ENCODE measurements around the gene BRI3.
"Not testable (repeated sequence)": the region's sequence is repeated elsewhere in the genome, so short reads cannot be mapped to it uniquely, and the experiment has no call there.

BRI3 gene

DNA sequence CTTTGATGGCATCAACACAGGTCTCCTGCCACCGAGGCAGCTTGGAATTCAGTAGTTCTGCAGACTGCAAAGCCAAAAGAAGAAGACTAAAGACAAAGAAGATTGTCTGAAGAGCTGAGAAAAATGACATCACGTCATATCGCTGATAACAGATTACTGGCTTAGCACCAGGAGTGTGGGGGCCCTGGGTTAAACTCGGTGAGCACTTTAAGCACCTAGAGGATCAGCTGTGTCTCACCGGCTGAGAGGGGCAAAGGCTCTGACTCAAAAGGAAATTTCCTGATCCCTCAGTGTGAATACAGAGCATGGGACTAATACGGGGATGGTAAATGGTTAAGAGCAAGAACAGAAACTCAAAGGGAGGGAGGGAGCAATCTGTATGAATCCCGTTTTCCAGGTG, 30.7 kb downstream of the BRI3 start:
- DNase-seq (ENCODE audit: low spot score) = no peak

DNA sequence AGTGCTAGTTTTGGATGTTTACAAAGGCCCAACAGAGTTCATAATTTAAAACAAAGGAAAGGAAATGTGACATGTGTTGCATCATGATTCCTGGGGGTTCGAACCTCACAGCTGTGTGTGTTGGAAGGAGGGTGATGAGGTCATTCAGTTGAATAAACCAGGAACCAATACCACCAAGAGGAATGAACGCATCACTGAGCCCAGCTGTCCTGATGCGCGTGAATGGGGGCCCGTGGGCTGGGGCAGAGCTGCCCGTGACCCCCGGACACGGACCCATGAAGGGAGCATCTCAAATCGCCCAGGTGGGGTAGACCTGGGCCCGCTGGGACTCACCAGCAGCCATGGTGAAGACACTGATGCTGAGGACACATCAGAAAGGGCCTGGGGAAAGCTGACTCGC, 33.0 kb downstream of the BRI3 start:
- DNase-seq (ENCODE audit: low spot score) = no peak

DNA sequence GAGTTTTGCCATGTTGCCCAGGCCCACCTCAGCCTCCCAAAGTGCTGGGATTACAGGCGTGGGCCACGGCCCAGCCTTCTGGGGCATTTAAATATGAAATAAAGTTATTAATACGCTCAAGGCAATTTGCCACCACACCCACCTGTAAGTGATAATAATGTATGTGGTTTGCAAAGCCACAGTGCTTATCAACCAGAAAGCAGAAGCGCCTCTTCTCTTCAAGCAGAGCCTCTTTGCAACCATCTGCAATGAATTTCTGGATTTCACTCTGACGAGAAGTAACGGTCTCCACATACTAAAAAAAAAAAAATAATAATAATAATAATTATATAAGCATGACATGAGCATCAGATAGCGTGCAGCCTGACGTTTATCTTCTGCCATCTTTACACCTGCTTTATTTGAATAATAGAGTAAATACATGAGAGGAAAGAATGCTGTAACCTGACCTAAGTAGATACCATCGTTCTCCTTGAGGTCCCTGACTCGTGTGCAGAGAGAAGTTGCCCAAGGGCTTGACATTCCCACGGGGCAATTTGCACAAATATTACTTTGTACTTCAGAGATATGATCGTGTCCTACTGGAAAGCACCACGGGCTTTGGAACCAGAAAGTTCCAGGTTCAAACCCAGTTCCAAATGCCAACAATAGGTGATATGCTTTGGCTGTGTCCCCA, 34.0 kb downstream of the BRI3 start:
- DNase-seq (ENCODE audit: low spot score) = no peak

DNA sequence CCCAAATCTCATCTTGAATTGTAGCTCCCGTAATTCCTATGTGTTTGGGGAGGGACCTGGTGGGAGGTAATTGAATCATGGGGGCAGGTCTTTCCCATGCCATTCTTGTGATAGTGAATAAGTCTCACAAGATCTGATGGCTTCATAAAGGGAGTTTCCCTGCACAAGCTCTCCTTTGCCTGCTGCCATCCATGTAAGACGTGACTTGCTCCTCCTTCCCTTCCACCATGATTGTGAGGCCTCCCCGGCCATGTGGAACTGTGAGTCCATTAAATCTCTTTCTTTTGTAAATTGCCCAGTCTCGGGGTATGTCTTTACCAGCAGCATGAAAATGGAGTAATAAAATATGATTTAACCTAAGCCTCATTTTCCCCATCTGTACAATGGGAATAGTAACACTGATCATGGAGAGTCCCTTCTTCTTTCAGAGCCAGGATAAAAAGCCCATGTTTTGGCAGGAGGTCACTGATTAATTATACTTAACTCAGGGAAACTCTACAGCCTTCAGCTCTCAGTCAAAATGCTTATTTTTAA, 34.6 kb downstream of the BRI3 start:
- not testable (repeated sequence) for DNase-seq (ENCODE audit: low spot score)

DNA sequence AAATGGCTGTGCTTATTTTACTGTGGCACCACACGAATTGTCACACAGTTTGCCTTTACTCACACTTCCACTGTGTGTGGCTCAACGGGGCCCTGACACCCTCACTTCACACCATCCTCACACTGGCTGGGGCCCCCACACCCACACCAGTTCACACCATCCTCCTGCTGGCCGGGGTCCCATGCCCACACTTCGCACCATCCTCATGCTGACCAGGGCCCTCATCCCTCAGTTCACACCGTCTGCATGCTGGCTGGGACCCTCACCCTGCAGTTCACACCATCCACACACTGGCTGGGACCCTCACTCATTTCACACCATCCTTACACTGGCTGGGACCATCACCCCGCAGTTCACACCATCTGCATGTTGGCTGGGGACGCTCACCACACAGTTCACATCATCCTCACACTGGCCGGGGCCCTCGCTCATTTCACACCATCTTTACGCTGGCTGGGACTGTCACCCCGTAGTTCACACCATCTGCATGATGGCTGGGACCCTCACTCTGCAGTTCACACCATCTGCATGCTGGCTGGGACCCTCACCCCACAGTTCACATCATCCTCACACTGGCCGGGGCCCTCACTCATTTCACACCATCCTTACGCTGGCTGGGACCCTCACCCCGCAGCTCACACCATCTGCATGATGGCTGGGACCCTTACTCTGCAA, 36.0 kb downstream of the BRI3 start:
- no peak for DNase-seq (ENCODE audit: low spot score)

DNA sequence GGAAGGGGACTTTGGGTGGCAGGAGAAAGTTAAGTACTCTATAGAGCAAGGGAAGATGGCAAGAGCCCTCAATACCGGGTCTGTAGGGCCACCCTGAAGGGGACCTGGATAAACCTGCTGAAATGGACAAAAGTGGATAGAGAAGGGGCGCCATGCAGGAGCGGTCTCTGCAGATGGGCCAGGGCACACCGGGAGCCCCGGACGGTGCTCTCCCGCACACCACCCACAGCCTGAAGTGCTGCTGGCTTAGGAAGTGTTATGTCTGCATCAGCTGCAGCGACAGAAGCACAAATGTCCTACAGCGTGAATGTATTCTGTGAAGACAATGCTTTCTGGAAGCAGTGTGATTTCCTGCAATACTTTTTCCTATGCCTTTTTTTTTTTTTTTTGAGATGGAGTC, 37.7 kb downstream of the BRI3 start:
- no peak for DNase-seq (ENCODE audit: low spot score)

DNA sequence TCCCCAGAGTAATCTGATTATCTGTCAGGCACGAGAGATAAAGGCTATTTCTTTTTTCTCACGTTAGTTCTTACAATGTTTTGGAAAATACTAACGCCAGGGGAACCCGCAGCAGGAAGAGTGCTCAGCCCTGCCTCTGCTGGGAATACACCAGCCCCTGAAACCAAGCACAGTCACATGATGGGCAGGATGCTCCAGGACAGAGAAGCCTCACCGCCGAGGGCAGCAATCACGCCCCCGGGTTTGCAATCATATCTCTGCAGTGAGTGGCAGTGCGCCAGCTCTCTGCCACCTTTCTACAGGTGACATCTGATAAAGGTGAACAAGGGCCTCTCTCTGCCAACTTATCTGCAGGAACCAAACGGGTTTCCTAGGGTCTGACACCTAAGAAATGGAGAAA, 39.8 kb downstream of the BRI3 start:
- DNase-seq (ENCODE audit: low spot score) = no peak

DNA sequence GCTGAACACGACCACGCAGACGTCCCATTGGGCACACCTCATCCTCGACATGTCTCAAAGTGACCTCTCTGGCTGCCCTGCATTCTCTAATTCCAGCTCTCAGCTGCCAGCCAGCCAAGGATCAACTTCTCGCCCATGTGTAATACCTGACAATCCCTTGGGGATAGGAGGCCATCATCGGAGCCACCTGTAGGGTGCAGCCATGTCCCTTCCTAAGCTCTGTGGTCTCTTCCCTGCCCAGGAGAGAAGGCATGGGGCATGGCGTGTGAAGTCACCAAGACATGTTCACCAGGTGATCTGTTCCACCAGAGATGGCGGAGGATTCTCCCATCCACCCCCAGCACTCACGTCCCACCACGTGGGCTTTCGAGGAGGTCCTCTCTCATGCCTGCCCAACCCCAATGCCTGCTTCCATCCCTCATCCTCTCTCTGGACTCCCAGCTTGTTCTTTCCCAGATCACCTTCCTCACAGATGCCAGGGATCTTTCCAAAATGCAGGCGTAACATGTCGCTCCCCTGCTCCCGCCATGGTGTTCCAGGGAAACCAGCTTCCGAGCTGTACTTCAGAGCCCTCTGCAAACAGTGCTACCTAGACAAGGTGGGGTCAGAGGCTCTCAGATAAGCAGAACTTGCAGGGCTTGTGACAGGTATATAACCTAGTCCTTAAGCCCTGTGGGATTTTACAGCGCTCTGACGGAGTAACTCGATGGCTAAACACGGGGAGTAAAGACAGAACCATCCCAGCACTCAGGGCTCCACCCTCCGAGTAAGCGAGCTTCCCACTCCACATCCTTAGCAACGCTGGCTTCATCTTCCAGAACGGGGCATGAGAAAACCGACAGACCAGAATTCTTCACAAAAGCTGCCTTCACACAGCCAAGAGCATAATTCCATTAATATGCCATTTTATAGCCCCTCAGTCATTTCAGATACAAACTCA, 41.1 kb downstream of the BRI3 start:
- DNase-seq (ENCODE audit: low spot score) = no peak

DNA sequence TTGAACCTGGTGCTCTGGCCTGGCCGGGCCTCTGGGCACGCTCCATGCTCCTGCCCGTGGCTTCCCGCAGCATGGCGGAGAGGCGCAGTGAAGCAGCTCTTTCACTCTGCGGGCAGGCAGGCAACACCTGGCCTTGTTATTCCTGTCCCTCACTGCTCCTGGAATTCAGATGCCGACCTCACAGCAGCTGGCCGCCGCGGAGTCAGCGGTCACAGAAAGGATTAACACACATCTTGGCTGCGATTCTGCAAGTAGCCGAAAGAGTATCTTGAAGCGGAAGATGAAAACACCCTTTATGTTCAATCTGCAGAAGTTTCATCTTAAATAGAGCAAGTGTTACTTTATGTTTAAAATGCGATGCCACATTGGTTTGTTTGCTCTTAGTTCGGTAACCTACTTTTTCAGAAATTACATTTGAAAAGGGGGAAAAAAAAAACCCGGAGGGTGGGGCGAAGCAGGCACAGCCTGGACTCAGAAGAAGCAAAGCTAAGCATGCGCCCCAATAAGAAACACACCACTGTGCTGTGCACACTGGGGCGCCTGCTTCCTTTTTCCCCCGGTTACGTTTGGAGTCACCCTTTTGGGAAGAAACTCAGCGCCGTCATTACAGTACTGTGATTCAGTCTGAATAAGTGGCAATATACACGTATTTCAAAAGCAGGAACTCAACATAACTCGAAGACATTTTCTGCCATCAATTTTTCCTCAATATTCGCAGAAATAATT, 42.3 kb downstream of the BRI3 start:
- DNase-seq (ENCODE audit: low spot score) = no peak

DNA sequence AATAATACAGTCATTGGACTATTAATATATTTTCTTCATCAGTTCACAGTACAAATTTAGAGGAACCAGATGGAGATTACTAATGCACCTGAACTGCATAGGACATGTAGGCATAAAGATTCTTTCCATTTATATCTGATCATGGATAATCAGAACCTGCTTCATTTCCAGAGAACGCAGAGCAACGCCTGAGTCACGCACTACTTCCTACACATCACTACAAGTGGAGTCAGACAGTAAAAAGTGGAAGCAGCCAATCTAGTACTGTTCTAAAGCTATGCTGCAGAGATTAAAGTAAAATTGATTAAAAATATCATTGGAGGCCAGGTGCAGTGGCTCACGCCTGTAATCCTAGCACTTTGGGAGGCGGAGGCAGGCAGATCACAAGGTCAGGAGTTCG, 43.3 kb downstream of the BRI3 start:
- no peak for DNase-seq (ENCODE audit: low spot score)

DNA sequence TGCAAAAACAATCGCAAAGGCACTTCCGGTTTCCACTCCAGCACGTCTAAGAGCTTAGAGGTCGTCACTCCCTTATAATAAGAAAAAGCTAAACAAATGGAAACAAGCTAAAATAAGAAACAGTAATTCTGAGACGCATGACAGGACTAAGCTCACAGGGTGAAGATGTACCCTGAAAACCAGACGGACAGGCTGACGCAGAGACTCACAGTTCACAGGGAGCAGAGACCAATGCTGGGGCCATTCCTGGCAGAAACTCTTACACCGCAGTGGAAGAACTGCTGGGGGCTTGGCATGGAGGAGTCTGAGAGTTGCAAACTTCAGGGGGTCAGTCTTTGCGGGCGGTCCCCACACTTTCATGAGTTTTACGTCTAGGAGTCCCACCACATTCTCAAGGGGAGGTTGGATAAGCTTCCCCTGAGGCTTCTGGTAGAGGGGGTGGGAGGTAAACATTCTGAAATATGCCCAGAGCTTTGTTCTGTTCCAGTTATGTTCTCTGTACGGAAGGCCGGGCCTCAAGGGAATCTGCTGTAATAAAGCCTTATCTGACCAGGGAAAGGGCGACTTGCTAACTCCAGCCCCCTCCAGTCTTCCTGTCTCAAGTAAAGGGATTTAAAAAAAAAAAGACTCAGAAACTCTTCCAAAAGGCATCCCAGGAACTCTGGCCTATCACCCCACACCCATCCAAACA, 47.8 kb downstream of the BRI3 start:
- DNase-seq (ENCODE audit: low spot score) = no peak

DNA sequence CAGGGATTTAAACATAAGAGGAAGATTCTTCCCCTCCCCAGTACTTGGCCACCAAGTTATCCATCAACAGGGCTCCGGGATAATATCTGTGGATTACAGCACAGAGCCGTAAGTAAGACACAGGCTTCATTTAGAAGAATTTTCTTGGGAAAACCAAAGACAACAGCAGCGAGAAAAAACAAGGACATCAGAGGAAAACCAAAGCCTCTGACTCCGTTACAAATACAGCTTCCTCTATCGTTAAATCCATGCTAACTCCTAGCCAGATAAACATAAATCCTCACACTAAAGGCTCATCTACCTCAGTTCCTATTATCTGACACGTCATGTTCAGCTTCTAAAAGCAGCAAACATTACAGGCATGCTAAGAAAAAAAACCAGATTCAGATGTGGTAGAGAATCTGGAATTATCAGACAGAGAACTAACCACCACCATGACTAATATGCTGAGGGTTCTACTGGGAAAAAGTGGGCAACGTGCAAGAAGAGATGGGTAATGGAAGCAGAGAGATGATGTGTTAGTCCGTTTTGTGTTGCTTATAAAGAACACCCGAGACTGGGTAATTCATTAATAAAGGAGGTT, 48.4 kb downstream of the BRI3 start:
- no peak for DNase-seq (ENCODE audit: low spot score)

DNA sequence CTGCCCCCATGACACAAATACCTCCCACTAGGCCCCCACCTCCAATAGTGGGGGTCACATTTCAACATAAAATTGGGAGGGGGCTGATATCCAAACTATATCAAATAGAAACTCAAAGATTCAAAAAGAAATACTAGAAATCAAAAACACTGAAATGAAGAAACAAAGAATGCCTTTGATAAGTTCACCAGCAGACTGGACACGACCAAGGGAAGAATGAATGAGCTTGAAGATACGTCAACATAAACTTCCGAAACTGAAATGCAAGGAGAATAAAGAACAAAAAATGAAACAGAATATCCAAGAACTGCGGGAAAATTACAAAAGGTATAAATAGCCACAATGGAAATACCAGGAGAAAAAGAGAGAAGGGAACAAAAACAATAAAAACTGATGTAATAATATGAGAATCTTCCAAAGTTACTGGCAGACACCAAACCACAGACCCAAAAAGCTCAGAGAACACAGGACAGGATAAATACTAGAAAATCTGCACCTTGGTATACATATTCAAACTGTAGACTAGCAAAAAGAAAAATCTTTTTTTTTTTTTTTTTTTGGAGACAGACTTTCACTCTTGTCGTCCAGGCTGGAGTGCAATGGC, 49.5 kb downstream of the BRI3 start:
- no peak for DNase-seq (ENCODE audit: low spot score)

DNA sequence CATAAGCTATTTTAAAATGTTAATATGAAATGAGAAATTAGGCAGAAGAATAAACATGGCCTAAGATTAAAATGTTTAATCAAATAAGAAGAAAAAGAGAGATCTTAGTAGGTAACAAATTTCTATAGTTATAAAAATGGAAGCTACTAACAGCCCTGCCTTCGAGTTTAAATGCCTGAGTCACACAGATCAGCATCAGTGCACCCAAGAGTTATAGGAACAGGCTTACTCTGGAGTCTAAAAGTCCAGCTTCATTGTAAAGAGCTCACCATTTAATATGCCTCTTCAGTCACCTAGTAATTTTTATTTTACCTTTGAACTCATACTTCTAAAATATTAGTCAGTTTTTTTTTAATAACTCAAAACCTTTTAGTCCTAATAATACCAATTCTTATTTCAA, 52.6 kb downstream of the BRI3 start:
- DNase-seq (ENCODE audit: low spot score) = no peak

DNA sequence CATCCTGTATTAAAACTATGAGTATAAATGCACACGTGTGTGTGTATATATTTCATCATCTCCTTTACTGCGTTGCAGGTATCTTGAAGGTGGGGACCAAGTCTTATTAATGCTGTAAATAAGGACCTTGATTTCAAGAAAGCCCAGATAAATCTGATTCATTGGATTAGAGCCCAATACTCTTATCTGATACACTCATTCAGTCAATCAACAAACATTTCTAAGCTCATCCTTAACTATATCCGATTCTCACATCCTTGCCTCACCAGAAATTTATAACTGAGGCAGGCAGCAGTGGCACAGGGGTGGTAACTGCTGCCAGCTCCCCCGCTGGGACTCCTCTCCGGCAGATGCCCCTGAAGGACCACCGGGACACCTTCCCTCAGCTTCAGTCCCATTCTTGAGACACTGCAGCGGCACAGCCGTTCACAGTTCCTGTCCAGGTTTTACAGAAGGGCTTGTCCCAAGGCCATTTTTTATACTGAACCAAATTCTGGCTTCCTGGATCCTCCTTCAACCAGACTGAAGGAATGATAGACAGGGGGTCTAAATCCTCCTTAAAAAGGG, 54.0 kb downstream of the BRI3 start:
- DNase-seq (ENCODE audit: low spot score) = no peak

DNA sequence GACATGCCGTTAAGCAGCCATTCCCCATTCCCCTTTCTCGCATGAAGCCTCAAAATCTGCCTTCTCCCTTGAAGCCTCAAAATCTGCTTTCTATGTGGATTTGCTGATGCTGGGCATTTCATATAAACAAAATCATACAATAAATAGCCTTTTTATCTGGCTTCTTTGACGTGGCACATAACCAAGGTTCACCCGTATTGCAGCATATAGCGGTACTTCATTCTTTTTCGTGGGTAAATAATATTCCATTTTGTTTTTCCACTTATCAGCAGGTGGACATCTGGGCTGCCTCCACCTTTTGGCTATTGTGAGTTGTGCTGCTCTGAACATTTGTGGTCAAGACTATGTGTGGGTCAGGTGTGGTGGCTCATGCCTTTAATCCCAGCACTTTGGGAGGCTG, 57.0 kb downstream of the BRI3 start:
- DNase-seq (ENCODE audit: low spot score) = no peak

DNA sequence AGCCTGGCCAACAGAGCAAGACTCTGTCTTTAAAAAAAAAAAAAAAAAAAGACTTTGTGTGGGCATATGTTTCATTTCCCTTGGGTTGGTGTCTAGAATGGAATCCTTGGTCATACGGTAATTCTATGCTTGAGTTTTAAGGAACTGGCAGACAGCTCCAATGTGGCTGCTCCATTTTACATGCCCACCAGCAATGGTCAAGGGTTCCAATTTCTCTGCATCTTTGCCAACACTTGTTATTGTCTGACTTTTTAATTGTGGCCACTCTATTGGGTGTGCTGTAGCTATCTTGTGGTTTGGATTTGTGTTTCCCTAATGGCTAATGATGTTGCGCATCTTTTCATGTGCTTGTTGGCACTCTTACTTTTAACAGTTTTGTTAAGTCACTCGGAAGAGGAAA, 57.6 kb downstream of the BRI3 start:
- DNase-seq (ENCODE audit: low spot score) = no peak

DNA sequence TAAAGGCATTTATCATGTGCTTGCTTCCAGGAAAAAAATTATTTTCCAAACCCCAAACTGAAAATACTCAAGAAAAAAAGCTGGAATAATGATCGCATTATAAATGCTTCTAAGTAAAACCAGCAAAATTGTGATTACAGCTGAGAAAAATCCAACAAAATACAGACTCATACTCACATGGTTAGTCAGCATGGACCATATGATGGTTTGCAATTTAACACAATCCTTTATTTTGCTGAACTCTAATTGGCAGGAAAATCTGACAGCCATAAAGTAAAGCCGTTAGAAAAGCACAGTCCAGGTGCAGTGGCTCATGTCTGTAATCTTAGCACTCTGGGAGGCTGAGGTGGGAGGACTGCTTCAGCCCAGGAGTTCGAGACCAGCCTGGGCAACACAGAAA, 59.6 kb downstream of the BRI3 start:
- no peak for DNase-seq (ENCODE audit: low spot score)

All from hematopoietic multipotent progenitor cell treated with erythropoietin and hydrocortisone succinate and interleukin-3 and kit ligand, for 17 days (in vitro differentiated cells).